Raji (cell line): ENCODE measurements around the gene REM2.

Source experiments
- POLR2A ChIP-seq: IDR thresholded peaks from 2 replicates; pipeline ENCODE4 v1.6.1; 2011; ENCODE audit warnings: low read depth, low read length, control low read depth; ENCODE audit not compliant: insufficient read depth

Gene REM2

DNA sequence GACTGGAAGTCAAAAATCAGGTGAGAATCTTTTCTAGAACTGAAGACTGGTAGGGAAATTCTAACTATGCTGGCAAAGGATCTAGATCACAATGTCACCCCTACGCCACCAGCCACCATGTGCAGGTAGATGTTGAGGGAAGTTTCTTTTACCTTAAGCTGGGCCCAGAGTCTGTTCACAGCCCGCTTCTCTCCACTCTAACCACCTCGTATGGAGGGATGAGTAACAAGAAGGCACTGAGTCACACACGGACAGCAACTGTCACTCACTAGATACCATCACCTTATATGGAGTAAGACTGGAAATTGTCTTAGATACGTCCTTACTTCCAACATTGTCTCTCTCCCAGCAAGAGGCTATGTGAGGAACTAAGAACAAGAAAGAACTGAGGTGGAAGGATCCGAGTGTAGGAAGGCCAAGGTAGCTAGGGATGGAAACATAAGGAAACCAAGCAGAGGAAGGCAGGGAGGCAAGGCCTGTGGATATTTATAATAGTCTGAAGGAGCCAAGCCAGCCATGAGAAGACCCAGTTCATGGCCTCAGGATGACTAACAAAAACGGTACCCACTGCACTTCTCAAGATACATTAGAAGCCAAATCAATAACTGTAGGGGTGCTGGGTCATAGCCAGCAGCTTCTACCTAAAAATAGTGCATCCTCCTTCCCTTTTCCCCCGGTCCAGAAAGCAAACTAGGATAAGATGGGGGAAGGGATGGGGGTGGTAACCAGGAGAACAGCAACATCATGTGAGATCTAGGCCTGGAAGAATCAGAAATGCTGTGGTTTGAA is 15.5 kb downstream of the REM2 start:
- no peak for TF ChIP-seq POLR2A

DNA sequence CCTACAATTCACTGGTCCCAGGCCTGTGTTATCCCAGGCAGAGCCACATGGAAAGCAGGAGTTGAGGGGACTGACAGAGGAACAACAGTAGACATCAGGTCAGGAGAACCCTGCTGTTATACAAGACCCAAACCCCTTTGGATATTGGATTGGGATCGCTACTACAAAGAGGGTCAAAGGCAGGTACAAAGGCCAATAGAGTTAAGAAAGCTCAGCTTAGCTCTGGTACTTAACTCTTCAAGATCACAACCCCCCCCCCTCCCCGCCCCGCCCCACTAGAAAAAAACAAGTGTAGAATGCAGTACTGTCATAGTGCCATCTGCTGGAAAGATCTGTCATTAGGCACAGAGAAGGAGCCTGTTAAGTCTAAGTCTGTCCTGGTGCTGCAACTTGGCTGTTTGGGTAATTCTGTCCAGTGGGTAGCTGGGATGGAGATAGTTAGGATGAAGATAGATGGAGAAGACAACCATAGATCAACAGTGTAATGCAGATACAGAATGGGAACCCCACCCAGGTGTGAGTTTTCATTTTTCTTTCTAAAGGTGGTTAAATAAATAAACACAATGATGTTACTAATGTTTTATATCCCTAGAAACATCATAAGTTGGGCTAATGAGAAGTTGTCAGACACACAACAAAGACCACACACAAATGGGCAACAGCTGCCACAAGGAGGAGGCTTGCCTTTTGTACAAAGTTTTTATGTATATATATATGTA is 17.2 kb downstream of the REM2 start:
- no peak for TF ChIP-seq POLR2A

DNA sequence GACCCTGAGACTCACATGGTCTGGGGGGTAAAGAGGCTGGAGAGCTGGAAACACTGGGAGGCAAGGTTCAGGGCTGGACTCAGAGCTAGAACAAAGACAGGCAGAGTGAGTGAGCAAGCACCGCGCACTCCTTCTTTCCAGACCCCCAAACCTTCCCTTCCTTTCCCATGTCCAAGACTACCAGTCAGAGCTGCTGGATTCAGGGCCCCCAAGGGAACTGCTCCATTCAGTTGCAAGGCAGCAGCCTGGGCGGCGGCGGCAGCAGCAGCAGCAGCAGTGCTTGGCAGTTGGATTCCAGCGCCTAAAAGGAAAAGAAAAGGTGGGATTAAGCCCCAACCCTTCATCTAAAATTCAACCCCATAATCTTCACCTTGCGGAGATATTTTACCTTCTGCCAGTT is 18.8 kb downstream of the REM2 start:
- TF ChIP-seq POLR2A = no peak

DNA sequence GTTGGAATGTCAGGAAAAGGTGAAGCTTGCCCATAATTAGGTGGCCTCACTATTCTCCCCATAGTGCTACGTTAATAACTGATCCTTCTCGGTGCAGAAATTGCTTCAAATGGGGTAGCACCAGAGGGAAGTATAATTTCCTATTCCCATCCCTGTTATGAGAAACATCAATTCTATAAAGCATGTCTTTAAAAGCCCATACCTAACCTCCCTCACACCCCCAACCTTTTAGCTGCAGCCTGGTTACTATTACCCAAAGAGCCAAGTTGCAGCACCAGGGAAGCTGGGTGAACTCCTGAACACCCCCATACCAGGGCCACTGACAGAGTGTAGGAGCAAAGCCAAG is 20.7 kb downstream of the REM2 start:
- TF ChIP-seq POLR2A = no peak

DNA sequence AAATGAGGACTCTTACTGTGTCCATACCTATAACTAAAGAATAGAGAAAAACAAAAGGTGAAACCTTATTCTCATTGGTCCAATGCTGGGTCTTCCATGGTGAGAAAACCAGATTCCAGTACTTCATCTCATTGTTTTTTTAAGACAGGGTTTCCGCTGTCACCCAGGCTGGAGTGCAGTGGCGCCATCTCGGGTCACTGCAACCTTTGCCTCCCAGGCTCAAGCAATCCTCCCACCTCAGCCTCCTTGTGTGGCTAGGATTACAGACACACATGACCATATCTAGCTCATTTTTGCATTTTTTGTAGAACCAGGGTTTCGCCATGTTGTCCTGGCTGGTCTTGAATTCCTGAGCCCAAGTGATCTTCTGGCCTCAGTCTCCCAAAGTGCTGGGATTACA is 22.6 kb downstream of the REM2 start:
- TF ChIP-seq POLR2A = no peak

DNA sequence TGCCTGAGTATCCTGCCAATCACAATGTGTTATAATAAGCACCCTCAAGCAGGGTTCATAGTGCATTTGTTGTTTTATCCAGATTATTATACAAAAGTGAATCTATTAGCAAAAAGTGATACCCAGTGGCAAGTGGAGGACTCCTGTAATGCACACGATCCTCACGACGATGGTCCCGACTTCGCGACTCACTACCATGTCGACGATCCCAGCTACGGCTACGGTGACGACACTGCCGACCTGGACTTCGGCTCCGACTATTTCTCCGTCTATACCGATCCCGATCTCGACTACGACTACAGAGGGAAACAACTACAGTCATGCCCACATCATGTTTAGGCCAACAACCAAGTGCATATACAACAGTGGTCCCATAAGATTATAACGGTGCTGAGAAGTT is 23.1 kb downstream of the REM2 start:
- TF ChIP-seq POLR2A = no peak

DNA sequence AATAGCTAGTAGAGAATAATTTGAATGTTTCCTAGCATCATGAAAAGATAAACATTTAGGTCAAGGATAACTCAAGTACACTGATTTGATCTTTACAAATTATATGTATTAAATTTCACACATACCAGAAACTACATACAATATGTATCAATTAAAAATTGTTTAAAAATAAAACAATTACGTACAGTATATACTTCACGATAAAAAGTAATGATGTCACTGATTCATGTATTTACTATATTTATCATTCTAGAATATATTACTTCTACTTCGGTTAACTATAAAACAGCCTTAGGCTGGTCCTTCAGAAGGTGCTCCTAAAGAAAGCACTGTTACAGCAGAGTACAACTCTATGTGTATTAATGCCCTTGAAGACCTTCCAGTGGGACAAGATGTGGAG is 24.4 kb downstream of the REM2 start:
- TF ChIP-seq POLR2A = no peak

DNA sequence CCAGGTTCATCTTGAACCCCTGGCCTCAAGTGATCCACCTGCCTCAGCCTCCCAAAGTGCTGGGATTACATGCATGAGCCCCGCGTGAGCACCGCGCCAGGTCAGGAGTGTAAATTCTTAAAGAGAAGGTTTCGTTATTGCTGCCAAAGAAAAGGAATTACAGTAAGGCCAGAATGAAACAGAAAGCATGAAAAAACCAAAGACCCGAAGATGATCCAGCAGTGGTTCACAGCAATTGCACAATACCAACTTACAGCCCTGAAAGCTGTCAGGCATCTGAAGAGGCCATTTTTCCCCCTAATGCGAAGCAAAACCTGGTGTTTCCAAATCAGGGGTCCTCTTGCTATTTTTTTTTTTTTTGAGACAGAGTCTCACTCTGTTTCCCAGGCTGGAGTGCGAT is 25.6 kb downstream of the REM2 start:
- no peak for TF ChIP-seq POLR2A

DNA sequence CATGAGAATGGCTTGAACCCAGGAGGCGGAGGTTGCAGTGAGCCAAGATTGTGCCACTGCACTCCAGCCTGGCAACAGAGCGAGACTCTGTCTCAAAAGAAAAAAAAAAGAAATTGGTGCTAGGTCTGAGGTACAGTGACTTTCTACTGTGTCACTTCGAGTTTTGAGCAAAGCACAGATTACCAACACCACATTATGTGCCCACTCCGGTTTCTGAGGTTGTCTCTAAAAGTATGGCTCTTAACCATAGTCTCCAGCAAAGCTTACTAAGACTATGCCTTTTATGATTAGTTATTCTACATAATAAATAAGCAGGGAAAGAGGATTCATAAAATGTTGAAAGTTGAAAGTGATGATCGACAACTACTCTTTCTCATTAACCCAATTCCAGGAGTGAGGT is 27.9 kb downstream of the REM2 start:
- TF ChIP-seq POLR2A = no peak

DNA sequence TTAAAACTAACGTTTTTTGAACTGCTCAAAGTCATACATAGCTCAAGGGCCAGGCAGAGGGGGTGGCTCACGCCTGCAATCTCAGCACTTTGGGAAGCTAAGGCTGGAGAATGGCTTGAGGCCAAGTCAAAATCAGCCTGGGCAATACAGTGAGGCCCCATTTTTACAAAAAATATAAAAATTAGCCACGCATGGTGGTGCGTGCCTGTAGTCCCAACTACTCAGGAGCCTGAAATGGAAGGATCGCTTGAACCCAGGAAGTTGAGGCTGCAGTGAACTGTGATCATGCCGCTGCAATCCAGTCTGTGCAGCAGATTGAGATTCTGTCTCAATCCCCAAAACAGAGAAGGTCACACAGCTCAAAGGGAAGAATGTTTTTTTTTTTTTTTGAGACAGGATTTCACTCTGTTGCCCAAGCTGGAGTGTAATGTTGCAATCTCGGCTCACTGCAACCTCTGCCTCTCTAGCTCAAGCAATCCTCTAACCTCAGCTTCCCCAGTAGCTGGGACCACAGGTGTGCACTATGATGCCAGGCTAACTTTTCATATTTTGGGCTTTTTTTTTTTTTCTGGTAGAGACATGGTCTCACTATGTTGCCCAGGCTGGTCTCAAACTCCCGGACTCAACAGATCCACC is 33.0 kb downstream of the REM2 start:
- no peak for TF ChIP-seq POLR2A

DNA sequence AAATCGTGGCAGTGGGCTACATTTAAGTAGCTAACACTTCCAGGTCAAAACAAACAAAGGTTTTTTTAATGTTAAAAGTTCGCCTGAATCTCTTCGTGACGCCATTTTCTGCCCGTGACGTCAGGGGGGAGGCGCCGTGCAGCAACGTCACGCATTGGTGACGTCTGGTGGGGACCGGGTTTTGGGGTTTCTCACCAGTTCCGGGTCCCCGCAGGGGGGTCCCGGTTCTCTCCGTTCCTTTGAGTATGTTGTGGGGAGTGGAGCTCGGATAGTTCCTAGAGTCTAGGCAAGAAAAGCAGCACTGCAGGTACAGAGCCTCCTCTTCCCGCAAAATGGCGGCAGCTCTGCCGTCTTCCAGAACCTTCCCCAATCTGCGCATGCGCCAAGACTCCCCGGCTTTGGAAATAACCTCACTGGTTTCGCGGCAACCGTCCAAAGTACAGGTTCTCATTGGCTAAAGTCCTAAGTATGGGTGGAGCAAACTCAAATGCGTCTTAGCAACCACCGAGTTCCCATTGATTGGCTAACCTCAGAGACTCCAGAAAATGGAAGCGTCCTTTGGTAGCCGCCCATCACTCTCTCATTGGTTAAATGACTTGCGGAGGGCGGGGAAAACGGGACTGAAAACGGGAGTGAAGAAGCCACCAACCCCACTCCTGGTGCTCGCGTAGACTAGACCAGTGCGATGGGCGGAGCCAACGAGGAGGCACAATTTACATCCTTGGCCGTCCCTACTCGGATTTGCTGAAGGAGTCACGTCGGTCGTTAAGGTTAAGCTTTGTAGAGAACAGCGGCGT is 36.0 kb downstream of the REM2 start, which contains the start of gene RBM23:
TSS of gene RBM23 (minus strand) at position 346 of the 797 bp plus-strand sequence.
- peak; percentile 79 for TF ChIP-seq POLR2A

DNA sequence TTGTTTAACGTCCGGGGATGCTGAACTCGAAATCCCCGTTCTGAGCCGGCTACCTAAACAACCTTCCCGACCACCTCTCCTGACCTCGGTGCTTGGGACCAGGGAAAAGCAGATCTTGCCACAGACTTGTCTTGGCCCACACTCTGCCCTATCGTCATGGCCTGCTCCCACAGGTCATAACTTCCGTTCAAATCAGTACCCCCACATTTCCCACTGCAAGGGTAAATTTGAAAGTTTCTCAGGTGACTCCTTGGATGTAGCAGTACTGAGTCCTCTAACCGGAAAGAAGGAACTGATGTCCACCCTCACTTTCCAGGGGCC is 36.5 kb downstream of the REM2 start:
- TF ChIP-seq POLR2A = no peak

DNA sequence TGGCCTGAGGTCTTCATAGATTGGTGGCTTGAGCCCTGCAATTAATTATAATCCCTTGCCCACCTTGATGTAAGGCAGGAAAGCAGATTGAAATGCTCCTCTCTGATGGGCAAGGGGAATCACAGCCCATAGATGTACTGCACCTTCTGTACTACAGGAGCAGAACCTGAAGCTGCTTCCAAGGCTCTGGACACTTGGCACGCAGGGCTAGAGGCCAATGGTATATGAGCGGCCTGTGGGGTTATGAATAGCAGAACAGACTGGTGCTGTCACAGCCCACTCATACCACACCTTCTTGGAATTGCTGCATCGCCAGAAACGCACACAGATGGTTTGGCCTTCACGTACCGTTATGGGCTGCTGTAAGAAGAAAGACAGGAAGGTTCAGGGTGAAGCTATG is 37.7 kb downstream of the REM2 start:
- no peak for TF ChIP-seq POLR2A

DNA sequence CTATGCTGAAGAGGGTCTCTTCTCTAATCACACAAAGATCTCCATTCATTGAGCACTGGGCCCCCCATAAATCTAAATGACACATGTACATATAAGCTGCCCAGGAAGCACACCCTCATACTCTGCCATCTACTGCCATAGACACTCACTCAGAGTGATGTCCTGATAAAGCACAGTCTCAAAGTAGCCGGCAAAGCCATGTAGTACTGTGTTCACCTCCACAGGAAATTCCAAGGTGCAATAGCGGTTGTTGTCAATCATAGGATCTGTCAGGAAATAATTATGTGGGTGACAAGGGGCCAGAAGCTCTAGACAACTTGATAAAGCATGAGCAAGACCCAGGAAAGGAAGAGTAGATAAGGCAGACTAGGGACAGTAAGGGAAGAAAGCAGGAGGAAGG is 39.3 kb downstream of the REM2 start:
- TF ChIP-seq POLR2A = no peak

DNA sequence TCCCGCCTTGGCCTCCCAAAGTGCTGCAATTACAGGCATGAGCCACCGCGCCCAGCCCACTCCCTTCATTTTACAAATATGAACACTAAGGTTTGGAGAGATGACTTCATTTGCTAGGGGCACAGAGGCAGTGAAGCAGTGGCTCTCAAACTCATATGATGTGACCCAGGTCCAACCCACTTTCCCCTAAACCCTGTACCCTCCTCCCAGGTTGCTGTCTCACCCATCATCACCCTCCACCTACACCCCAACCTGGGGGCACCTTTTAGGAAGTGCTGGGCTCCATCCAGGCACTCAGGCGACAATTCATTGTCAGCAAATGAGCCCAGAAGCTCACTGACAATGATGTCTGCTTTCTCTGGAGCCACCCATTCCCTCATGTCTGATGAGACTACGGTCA is 40.7 kb downstream of the REM2 start:
- no peak for TF ChIP-seq POLR2A
